Stimulated activated CD4-positive, alpha-beta T cell treated with anti-CD3 and anti-CD28 coated beads, Interleukin-1b, Interleukin-23, amount 100 ng/mL, for 48 hours (primary cell): Measurements from ENCODE around the gene TFPI.
"Not testable (repeated sequence)": the region's sequence is repeated elsewhere in the genome, so short reads cannot be mapped to it uniquely, and the experiment has no call there.

ENCODE experiments used
- DNase-seq: peaks from one replicate; pipeline ENCODE4 v3.0.0-alpha.2; 2020

The TFPI gene

DNA sequence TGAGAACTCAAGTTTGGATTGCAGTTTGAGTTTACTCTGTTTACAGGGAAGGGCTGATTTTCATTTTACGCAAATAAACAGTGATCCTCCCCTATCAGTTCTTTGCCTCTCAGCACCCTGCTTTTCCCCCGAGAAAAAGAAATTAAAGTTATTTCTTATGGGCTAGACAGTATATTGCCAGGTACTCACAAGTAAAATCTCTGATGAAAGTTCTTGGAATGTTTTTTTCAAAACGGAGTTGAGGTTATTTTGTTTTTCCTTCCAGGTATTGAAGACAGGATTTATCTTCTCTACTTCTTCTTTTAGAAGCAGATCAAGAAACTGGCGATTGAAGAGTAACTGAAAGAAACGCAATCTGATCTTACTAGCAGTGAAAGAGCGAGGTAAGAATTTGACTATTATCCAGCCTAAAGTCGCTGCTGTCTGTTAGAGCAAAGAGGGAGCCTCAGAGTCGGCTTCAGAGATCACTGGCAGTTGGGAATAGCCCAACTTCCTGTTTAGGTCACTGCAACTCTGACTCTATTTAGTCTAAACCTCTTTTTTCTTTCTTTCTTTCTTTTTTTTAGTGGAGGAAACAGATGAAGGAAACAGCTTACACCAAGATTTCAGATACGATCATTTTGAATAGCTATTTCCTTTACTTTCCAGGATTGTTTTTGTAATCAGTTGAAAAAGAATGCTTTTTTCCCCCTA is at the start of gene TFPI:
TFPI (minus strand) TSS at position 425 of the 693 bp plus-strand sequence. CDS start 50,667 bp downstream, outside the sequence.
- no peak for DNase-seq

DNA sequence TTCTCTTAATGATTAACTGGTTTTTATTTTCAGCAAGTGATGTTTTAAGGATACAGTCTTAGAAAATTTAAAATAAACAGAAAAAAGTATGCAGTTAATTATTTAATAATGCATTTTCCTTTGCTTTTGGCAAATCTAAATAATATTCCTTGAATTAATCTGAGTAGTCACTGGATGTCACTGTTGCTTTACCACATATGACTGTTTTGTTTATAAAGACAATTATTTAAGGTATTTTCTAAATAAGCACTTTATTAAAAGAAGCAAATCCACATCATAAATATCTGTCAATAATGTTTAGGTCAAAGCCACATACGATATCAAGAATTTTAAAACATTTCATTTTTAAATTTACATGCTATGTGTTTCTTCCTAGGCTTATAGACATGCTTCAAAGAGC is 40.6 kb upstream of the TFPI start:
- no peak for DNase-seq

DNA sequence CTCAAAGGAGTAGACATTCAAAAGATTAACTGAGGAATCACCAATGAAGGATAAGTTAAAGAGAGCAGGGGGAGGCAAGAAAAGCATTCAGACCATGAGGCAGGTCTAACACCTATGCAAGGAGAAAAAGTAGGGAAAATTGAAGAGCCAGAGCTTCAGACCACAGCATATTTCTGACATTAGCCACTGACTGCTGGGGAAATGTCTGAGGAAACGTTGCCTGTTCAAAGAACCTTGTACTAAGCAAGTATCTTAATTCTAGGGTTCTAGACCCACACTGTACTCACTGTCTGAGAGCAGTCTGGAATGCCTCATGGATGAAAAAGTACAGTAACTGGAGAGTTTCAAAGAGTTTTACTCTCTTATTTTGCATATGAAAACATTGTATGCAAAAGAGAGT is 39.5 kb upstream of the TFPI start:
- DNase-seq: no peak

DNA sequence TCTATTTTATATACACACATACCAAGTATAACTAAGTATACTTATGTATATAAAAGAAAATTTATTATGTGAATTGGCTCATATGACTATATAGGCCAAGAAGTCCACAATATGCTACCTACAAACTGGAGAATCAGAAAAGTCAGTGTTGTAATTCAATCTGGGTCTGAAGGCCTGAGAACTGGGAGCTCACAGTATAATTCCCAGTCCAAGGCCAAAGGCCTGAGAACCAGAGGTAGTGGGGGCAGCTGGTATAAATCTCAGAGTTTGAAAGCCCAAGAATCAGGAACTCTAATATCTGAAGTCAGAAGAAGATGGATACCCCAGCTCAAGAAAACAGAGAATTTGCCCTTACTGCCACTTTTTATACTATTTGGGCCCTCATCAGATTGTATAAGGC is 38.9 kb upstream of the TFPI start:
- DNase-seq: no peak

DNA sequence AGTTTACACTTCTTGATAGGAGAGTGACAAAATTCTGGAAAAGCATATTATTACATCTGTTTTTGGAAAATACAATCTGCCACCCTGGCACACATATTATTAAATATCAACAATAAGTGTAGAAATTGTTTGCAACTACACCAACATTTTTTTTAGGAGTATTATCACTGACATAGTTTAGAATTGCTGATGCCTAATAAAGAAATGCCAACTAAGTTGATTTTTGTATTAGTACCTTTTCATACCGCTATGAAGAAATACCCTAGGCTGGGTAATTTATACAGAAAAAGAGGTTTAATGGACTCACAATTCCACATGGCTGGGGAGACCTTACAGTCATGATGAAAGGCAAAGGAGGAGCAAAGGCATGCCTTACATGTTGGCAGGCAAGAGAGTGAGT is 35.9 kb upstream of the TFPI start:
- DNase-seq: no peak

DNA sequence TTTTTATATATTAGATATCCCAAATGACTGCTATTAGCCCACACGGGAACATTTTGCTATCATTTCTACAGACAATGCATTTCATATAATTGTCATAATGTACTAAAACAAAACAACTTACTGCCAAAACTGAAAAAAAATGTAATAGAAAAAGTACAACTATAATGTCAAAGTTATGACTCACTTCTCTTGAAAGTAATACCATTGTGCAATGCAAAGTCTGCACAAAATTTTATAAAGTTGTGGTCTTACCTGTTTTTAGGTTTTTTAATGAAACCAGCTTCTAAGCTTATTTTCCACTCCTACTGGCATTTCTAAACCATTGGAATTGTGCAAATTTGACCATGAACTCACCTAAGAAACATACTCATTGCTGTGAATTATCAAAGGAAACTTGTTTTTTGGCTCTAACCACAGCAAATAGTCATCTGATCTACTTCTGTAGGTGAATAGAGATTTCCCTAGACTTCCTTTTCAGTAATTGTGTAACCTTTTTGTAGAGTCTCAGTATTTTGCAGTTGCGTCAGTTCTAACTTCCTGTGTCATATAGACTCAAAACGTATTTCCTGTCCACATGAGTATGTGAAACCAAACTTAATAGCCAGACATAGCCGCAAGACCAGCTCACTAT is 31.9 kb upstream of the TFPI start:
- DNase-seq: no peak

DNA sequence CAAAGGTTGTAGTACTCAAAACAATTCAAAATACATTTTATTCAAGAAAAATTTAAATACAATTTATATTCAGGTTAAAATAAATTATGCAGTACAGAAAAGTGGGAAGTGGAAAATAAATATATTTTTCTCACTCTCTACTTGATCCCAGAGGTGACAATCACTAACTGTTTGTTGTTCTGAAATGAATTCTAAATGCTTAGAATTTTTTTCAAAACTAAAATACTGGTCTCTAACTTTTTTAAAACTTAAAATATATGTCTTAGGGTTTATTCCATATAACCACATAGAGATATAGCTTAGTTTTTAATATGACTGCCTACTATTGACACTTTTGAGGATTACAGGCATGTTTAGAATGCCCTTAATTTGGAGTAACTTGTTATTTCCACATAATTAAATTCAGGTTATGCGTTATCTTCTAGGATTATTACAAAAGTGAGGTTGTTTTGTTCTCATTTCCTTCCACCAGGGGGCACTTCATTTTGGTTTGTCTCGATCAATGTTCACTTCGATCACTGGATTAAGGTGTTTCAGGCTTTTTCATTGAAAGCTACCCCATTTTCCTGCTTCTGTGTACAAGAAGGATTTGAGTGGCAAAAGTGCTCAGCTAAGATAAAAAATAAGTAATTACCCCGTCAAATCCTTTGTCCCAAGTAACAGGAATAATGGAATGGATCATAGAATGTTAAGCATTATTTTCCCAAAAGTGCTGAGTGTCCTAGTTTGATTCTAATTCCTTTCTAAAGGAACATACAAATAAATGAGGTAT is 27.1 kb upstream of the TFPI start:
- DNase-seq: peak; percentile 5

DNA sequence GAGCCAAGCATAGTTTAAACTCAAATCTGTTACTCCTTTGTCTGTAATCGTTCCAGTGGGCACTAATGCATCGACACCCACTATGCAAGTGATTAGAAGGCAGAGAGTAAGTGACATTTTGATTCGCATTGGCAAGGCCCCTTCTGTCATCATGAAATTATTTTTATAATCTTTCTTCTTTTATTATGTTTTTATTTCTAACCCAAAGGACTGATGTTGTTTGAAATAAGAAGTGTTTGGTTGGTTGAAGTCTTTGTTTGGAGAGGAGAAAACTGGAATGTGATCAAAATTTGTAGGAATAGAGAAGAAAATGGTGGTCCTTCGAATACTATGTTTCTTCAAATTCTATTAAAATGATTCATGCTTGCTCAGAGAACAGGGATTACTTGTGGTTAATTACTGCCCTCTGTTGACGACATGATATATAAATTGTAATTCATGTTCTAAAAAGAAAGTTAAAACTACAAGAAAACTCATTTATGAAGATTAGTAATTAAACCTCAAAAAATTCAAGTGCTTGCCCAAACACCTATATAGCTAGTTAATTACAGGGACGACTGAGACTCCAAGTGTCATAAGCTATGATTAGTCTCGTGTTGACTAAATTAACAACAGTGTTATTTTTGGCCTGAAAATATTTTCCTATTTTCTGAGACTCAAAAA is 26.4 kb upstream of the TFPI start:
- no peak for DNase-seq

DNA sequence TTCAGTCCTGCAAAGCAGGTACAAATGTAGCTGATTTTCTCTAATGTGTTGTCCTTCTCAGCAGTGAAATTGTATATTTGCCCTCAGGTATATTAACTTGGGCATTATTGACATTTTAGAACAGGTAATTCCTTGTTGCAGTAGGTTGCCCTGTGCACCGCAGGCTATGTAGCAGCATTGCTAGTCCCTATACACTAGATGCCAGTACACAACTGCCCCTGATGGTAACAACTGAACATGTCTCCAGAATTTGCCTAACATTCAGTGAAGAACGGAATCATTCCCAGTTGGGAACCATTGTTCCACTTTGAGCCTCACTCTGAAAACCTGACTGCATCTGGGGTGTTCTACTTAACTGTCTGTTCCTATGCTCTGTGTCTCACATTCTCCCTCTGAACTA is 23.1 kb upstream of the TFPI start:
- no peak for DNase-seq

DNA sequence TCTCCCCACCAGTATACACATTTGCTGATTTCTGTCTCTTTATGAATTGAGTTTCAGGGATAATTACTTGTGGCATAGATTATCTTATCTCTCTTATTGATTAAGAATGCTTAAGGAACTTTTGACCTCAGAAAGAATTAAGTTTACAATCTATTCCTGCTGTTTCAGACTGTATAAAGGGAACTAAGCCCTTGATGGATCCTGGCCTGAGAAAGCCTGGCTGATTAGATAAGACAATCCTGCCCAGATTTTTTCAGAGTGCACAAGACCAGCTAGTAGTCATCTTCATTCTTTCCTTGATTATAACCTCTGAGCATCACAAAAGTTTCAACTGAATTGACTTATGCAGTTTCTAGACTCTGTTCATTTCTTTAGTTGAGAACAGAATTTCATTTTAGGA is 22.7 kb upstream of the TFPI start:
- no peak for DNase-seq

DNA sequence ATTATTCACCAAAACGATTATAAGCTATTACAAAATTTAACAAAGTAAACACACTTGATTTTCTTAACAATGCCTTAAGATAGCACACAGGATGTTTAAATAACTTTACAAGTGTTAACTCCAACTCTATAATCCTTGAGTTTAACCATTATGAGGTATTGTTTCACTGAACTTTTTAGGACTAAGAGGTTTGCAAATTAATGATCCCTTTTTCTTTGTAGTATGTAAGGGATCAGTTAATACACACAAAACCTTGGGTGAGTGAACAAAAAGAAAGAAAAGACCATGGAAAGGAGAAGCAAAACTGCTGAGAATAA is 21.5 kb upstream of the TFPI start:
- no peak for DNase-seq

DNA sequence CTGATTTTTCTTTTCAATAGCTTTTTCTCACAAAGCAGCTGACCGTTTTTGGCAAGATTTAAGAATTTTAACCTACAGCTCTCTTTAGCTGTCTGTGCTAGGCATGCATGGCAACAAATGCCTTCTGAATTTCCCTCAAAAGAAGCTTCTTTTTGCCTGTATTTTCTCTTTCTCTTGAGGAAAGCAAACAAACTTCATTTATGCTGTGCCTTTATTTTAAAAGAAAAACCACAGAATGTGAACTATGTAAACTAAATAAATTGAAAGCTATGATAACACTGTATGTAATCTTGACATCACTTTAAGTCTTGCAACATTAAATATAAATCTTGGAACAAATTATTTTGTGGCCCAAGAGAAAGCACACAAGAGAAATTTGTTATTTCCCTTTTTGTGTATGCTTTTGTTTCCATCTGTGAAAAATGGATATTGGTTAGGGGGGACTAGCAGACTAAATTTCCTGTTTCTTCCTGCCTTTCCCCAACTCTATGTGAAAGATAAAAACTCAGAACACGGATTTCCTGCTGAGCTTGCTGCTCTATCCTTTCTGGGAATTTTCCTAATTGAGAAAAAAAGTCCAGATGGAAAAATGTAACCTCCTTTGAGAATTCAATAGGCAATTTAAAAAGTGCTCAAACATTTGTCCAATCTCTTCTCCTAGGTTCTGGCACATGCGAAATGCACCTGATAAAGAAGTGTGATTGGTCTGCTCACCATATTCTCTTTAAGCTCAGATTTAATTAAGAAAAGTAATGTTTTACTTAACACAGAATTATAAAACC is 20.9 kb upstream of the TFPI start:
- DNase-seq: no peak

DNA sequence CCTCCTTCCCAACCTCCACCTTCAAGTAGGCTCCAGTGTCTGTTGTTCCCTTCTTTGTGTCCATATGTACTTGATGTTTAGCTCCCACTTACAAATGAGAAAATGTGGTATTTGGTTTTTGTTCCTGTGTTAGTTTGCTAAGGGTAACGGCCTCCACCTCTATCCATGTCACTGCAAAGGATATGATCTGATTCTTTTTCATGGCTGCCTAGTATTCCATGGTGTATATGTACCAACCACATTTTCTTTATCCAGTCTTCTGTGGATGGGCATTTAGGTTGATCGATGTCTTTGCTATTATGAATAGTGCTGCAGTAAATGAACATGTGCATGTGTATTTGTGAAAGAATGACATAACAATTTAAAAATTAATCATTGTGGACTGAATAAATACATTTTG is 19.5 kb upstream of the TFPI start:
- no peak for DNase-seq

DNA sequence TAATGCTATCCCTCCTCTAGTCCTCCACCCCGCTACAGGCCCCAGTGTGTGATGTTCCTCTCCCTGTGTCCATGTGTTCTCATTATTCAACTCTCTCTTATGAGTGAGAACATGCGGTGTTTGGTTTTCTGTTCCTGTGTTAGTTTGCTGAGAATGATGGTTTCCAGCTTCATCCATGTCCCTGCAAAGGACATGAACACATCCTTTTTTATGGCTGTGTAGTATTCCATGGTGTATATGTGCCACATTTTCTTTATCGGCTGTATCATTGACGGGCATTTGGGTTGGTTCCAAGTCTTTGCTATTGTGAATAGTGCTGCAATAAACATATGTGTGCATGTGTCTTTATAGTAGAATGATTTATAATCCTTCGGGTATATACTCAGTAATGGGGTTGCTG is 17.8 kb upstream of the TFPI start:
- DNase-seq: not testable (repeated sequence)

DNA sequence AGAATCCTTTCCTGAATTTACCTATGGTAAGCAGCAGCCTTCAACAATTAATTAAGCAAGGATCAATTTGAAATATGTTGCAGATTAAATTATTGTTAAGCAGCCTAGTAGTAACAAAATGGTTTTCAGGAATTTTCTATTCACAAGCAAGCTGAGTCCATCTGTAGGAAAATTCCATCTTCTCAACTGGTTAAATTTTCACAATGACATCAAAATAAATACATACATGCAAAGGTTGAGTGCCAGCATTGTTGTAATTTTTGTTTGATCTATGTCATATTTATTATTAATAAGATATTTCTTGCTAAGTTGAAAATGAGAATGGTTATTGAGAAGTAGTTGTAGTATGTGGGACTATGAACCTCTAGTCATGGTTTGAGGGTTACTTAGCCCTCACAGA is 15.3 kb upstream of the TFPI start:
- no peak for DNase-seq

DNA sequence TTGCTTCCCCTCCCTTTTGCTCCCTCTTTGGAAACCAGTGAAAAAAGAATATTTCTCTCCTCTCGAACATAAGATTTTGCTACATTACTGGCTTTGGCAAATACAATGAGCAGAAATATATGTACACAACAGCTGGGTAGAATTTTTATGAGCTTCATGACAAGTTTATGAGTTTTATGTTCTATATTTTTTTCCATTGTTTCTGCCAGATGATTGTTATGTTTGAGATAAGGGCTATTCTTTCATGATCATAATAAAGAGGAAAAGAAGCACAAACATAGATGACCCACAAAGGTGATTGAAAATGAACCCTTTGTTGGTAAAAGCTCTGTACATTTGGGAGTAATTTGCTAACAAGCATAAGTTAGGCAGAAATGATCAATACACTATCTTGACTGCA is 14.8 kb upstream of the TFPI start:
- DNase-seq: no peak

DNA sequence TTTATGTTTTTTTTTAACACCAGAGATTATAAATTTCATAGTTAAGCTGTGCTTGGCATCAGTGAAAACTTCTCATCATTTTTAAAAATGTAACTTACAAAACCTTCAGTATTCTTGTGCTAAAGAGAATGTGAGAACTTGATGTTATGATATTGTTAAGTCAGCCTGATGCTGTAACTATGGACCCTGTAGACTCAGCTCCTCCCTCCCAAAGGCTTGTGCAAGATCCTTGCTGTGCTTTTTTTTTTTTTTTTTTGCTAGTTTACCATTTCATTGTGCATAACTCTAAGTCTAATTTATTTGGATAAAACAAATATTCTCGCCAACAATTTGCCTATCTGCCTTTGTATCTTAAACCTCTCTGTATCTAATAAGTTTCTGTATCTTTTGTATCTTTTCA is 12.9 kb upstream of the TFPI start:
- no peak for DNase-seq

DNA sequence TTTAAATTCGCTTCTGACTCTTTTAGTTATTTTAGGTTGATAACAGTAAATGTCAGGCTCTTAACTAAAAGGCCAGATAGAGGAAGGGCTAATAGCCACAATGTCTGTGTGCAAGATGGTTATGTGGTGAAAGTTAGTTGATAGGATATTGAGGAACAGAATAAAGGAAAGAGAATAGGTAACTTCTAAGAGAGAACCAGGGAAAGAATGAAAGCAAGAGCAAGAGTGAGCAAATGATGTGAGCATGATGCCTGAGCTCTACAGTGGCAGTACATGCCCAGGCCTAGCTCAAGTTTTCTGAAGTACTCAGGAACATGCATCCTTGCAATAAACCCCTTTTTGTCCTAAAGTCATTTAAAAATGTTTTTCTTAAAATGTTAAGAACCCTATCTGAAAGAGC is 12.5 kb upstream of the TFPI start:
- DNase-seq: no peak

DNA sequence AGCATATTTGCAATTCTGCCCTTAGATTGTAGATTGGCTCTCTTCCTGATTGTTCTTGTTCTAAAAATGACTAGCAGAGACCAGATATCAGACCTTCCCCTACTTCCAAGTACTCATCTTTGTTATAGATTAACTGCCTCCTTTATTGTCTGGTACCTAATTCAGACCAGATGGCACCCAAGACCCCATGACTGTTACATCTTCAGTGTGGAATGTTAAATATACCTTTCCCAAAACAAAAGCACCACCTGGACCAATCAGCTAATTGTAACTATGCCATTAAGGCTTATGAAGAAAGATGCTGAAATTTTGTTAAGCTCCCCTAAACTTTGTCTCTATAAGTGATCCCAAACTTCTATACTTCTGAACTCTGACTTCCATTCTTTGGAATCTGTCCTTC is 12.0 kb upstream of the TFPI start:
- no peak for DNase-seq

DNA sequence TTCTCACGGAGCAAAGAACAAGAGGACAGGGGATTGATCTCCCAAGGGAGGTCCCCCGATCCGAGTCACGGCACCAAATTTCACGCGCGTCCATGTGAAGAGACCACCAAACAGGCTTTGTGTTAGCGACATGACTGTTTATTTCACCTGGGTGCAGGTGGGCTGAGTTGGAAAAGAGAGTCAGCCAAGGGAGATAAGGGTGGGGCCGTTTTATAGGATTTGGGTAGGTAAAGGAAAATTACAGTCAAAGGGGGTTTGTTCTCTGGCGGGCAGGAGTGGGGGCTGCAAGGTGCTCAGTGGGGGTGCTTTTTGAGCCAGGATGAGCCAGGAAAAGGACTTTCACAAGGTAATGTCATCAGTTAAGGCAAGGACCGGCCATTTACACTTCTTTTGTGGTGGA is 11.4 kb upstream of the TFPI start:
- DNase-seq: not testable (repeated sequence)

DNA sequence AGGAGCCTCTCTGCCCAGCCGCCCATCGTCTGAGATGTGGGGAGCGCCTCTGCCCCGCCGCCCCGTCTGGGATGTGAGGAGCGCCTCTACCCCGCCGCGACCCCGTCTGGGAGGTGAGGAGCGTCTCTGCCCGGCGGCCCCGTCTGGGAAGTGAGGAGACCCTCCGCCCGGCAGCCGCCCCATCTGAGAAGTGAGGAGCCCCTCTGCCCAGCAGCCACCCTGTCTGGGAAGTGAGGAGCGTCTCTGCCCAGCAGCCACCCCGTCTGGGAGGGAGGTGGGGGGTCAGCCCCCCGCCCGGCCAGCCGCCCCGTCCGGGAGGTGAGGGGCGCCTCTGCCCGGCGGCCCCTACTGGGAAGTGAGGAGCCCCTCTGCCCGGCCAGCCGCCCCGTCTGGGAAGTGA is 2.3 kb upstream of the TFPI start:
- DNase-seq: not testable (repeated sequence)

DNA sequence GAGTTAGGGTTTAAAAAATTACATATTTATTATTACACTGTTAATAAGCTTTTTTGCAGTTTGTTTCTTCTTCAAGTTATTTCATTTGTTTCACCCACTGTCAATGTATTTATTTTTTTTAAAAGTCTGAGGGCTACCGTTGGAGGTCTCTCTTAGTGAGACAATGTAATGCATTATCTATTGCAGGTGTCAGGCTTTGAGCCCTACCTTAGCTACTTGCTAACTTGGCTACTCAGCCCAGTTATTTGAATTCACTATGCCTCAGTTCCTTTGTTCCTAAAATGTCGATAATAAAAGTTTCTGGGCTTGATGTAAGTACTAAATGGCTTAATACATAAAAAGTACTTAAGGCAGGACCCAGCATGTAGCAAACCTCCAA is 458 bp upstream of the TFPI start:
- DNase-seq: no peak
